Fibroblast of villous mesenchyme (primary cell): ENCODE data around the gene CDC25B. TPM values are rescaled to one million over a fixed set of nuclear protein-coding genes. Genes with fewer than 3 reads are reported as not detected.
A peak's percentile ranks its signal among the peaks of the same experiment; 100 is the strongest.

Experiments used
- DNase-seq: peaks from one replicate; pipeline ENCODE4 v3.0.0-alpha.2; 2010; ENCODE audit warnings: low read depth
- H3K4me3 ChIP-seq: 2 replicates; pipeline ENCODE4 v1.5.1; 2011; ENCODE audit warnings: low read depth, mild to moderate bottlenecking, low read length
- total RNA-seq: library from RNA; depleted of rRNA; stranded (reverse); fragments of >200 nt; gene quantifications from 2 replicates; pipeline ENCODE4 v1.2.3, GENCODE V29; 2012
- TF ChIP-seq, protein P1 (sequence below): IDR thresholded peaks from 2 replicates; pipeline ENCODE4 v1.5.1; 2012; ENCODE audit warnings: low read depth, mild to moderate bottlenecking, low read length; ENCODE audit not compliant: insufficient read depth

Gene CDC25B
- total RNA-seq, 1 donor: 46.2 TPM

DNA sequence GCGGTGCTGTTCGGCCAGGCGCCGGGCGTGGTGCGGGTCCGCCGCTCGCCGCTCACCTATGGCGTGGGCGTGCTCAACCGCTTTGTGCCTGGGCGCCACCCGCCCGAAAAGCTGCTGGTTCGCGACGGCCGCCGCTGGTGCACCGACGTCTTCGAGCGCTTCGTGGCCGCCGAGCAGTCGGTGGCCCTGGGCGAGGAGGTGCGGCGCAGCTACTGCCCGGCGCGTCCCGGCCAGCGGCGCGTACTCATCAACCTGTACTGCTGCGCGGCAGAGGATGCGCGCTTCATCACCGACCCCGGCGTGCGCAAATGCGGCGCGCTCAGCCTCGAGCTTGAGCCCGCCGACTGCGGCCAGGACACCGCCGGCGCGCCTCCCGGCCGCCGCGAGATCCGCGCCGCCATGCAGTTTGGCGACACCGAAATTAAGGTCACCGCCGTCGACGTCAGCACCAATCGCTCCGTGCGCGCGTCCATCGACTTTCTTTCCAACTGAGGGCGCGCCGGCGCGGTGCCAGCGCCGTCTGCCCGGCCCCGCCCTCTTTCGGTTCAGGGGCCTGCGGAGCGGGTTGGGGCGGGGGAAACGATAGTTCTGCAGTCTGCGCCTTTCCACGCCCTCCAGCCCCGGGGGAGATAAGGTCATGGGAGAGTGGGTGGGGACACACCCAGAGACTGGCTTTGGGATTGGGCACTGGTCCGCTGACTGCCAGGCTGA, 44.3 kb upstream of the CDC25B start:
- DNase-seq: peak; percentile 42
- peak overlapping the region; percentile 42 for H3K4me3 ChIP-seq
- TF ChIP-seq, protein P1, sequence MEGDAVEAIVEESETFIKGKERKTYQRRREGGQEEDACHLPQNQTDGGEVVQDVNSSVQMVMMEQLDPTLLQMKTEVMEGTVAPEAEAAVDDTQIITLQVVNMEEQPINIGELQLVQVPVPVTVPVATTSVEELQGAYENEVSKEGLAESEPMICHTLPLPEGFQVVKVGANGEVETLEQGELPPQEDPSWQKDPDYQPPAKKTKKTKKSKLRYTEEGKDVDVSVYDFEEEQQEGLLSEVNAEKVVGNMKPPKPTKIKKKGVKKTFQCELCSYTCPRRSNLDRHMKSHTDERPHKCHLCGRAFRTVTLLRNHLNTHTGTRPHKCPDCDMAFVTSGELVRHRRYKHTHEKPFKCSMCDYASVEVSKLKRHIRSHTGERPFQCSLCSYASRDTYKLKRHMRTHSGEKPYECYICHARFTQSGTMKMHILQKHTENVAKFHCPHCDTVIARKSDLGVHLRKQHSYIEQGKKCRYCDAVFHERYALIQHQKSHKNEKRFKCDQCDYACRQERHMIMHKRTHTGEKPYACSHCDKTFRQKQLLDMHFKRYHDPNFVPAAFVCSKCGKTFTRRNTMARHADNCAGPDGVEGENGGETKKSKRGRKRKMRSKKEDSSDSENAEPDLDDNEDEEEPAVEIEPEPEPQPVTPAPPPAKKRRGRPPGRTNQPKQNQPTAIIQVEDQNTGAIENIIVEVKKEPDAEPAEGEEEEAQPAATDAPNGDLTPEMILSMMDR: no peak

- DNase-seq: no peak
- TF ChIP-seq, protein P1: no peak
- H3K4me3 ChIP-seq: peak overlapping the region; percentile 42
Observed at GRCh38 chr20:3752386-3752759, 43.7 kb upstream of the CDC25B start.

- H3K4me3 ChIP-seq: no peak overlapping the region
- peak; percentile 79 for DNase-seq
- TF ChIP-seq, protein P1: peak; percentile 88
Observed at GRCh38 chr20:3753098-3753497, 43.0 kb upstream of the CDC25B start.

GRCh38 chr20:3753501-3754275, 42.4 kb upstream of the CDC25B start:
- TF ChIP-seq, protein P1: no peak
- H3K4me3 ChIP-seq: no peak overlapping the region
- DNase-seq: no peak

- H3K4me3 ChIP-seq: no peak overlapping the region
- TF ChIP-seq, protein P1: no peak
- no peak for DNase-seq
Observed at GRCh38 chr20:3754276-3754630, 41.9 kb upstream of the CDC25B start.

GRCh38 chr20:3755269-3755668, 40.8 kb upstream of the CDC25B start:
- no peak for DNase-seq
- TF ChIP-seq, protein P1: no peak
- no peak overlapping the region for H3K4me3 ChIP-seq
